HFFc6 (cell line): ENCODE measurements around the gene AEN. TPM values are rescaled to one million over a fixed set of nuclear protein-coding genes. Genes with fewer than 3 reads are reported as not detected.

Experiments
- DNase-seq: peaks from one replicate; pipeline ENCODE4 v3.0.0-alpha.2; 2018
- H3K27ac Mint-ChIP-seq: 2 replicates; pipeline ENCODE4 v1.8.0; 2020; ENCODE audit warnings: mild to moderate bottlenecking, mixed read lengths
- H3K27me3 Mint-ChIP-seq: 2 replicates; pipeline ENCODE4 v1.8.0; 2021; ENCODE audit warnings: mild to moderate bottlenecking, moderate library complexity, mixed read lengths; ENCODE audit not compliant: insufficient read depth
- H3K36me3 Mint-ChIP-seq: 2 replicates; pipeline ENCODE4 v1.8.0; 2021; ENCODE audit warnings: low read depth, mixed read lengths
- H3K4me1 Mint-ChIP-seq: 2 replicates; pipeline ENCODE4 v1.8.0; 2020; ENCODE audit warnings: low read depth, mixed read lengths
- H3K4me3 Mint-ChIP-seq: 2 replicates; pipeline ENCODE4 v1.8.0; 2020; ENCODE audit warnings: mild to moderate bottlenecking, moderate library complexity, mixed read lengths
- H3K9me3 Mint-ChIP-seq: 2 replicates; pipeline ENCODE4 v1.8.0; 2020; ENCODE audit warnings: mild to moderate bottlenecking, mixed read lengths
- long read RNA-seq: library from polyadenylated mRNA; unstranded; transcript quantifications from one replicate; pipeline ENCODE4 v2.0.0, GENCODE V29; 2019
- total RNA-seq, 6 experiments: library from RNA; stranded (reverse); fragmentation: NEBNext Ultra II Directional; extraction: Animal tissue kit (Norgen Biotek cat#: 25700); gene quantifications; 2 replicates in 1 of 6; 3 replicates in 5 of 6; pipeline ENCODE4 v1.2.3, GENCODE V29; 2021
- TF ChIP-seq, protein P1 (sequence below): fragments of 200-600 bp; sonication (generic); IDR thresholded peaks from 2 replicates; pipeline ENCODE4 v1.5.0; 2021; ENCODE audit warnings: antibody characterized with exemption, mild to moderate bottlenecking

AEN gene, protein sequence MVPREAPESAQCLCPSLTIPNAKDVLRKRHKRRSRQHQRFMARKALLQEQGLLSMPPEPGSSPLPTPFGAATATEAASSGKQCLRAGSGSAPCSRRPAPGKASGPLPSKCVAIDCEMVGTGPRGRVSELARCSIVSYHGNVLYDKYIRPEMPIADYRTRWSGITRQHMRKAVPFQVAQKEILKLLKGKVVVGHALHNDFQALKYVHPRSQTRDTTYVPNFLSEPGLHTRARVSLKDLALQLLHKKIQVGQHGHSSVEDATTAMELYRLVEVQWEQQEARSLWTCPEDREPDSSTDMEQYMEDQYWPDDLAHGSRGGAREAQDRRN
- total RNA-seq: 10 to 100 TPM; 65.4 to 73.4 (median 67.8) TPM
- long read RNA-seq, full-length matches to known transcripts: 36 of 83 reads
- long read RNA-seq, partial matches to known transcripts: 34 of 83 reads
- long read RNA-seq, other reads (novel, unspliced or antisense): 13 of 83 reads

DNA sequence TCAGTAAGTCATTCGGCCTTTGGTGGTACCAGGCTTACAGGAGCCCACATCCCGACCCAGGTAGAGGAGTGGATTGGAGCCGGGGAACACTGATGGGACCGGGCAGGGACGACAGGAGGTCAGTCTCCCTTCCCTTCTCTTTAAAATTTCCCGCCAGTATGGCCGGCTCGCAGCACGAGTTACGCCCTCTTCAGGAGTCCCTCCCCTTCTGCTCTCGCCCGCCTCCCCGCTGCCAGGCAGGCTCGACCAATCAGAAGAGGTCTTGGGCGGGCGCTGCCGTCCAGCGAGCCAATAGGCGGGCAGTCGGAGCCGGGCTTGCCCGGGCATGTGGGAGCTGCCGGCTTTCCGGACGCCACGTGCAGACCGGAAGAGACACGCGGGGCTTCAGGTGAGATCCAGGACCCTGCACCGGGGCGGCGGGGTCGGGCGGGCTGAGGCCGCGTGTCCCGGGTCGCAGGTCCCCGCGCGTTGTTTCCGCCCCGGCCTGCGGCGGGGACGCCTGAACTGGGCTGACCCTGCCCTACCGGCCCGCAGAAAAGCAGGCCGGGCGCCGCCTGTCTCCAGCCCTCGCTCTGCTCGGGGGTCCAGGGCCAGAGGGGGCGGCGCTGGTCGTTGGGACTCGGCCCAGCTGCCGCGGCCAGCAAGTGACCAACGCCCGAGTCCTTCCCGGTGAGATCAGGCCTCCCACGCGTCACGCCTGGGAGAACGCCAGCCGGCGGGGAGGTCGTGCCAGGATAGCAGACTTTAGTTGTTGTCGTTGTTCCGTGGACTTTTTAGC is at the start of gene AEN:
AEN (plus strand) TSS at position 346 of the 778 bp plus-strand sequence. CDS start 4,870 bp downstream, outside the sequence.
- Mint-ChIP-seq H3K4me1 (peaks cover 49% of the 10 kb centered on the region), H3K9me3 (no peaks in the 10 kb centered on the region), H3K27ac (peak within 1 kb of the TSS; percentile 88), H3K36me3 (peaks cover 36% of the 10 kb centered on the region), H3K27me3 (no peaks in the 10 kb centered on the region; the same call in 1 of the 2 replicates), H3K4me3 (peak within 1 kb of the TSS; percentile 93)
- peak; percentile 96 for DNase-seq
- TF ChIP-seq, protein P1, sequence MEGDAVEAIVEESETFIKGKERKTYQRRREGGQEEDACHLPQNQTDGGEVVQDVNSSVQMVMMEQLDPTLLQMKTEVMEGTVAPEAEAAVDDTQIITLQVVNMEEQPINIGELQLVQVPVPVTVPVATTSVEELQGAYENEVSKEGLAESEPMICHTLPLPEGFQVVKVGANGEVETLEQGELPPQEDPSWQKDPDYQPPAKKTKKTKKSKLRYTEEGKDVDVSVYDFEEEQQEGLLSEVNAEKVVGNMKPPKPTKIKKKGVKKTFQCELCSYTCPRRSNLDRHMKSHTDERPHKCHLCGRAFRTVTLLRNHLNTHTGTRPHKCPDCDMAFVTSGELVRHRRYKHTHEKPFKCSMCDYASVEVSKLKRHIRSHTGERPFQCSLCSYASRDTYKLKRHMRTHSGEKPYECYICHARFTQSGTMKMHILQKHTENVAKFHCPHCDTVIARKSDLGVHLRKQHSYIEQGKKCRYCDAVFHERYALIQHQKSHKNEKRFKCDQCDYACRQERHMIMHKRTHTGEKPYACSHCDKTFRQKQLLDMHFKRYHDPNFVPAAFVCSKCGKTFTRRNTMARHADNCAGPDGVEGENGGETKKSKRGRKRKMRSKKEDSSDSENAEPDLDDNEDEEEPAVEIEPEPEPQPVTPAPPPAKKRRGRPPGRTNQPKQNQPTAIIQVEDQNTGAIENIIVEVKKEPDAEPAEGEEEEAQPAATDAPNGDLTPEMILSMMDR: peak; percentile 48; the same call in 1 of the 2 replicates

DNA sequence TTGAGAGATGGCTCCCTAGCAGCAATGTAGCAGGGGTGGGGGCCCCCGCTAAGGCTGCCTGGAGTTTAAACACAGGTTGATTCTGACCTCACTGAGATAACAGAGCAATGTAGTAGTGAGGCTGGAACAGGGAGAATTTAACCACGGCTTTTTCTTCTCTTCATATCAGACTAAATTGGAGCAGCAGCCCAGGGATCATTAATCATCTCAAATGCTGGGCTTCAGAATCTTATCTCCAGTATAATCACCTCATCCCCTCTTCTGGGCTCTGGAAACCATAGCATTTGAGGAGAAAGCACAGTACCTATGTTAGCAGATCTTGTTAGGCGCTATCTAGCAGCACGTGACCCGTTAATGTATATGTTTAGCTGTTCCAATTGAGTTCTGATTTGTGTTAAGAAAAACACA is 49.3 kb upstream of the AEN start:
- Mint-ChIP-seq H3K36me3 (no peaks in the 10 kb centered on the region), H3K27ac (no peak overlapping the region), H3K27me3 (peaks cover 29% of the 10 kb centered on the region), H3K9me3 (no peaks in the 10 kb centered on the region), H3K4me1 (peaks cover 10% of the 10 kb centered on the region; the same call in 1 of the 2 replicates), H3K4me3 (no peak overlapping the region)
- DNase-seq: no peak
- TF ChIP-seq, protein P1: no peak

DNA sequence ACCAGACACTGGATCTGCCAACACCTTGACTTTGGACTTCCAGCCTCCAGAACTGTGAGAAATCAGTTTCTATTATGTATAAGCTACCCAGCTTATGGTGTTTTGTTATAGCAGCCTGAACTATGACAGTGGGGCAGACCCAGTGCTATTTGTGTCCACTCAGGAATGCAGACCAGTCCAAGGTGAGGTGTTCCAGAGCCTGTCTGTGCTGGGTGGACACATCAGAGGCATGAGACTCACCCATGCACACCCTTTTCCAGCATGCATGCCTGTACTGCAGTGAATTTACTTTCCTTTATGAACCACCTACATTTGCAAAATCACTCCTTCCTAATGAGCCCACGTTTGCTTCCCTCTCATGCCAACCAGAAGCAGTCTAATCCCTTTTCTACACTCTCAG is 47.1 kb upstream of the AEN start:
- Mint-ChIP-seq H3K27ac (no peak overlapping the region), H3K36me3 (no peaks in the 10 kb centered on the region), H3K27me3 (peaks cover 29% of the 10 kb centered on the region), H3K4me1 (peaks cover under 1% of the 10 kb centered on the region; the same call in 1 of the 2 replicates), H3K4me3 (no peak overlapping the region), H3K9me3 (no peaks in the 10 kb centered on the region)
- TF ChIP-seq, protein P1: no peak
- DNase-seq: no peak

DNA sequence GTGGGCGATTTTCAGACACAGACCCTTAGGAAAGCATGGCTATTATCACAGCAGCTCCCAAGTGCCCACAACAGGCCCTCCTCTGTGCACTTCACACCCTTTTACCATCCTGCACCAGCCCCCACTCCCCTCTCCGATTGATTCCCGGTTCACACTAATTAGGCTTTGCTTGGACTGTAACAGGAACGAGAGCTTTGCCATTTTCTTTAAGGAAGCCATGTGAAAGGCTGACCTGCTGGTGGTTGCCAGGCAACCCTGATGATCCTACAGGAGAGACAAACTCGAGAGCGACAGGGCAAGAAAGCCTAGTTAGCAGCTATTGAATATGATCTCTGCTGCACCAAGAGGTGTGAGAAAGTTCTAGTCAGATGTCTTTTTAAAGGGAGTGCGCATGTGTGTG is 46.5 kb upstream of the AEN start:
- TF ChIP-seq, protein P1: no peak
- Mint-ChIP-seq H3K27ac (no peak overlapping the region), H3K27me3 (peaks cover 29% of the 10 kb centered on the region), H3K4me3 (no peak overlapping the region), H3K4me1 (no peaks in the 10 kb centered on the region; the same call in 1 of the 2 replicates), H3K9me3 (no peaks in the 10 kb centered on the region), H3K36me3 (no peaks in the 10 kb centered on the region)
- no peak for DNase-seq

DNA sequence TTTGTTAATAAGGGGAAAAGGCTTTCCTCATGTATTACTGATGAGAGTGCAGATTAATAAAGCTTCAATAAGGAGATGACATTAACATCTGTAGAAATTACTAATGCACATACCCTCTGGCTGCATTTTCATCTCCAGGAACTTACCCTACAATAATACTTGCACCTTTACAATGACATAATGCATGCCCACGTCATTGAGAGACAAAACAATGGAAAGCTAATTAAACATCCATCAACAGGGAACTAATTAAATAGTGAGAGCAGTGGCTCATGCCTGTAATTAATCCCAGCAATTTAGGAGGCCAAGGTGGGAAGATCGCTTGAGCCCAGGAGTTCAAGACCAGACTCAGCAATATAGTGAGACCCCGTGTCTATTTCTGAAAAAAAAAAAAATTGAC is 41.8 kb upstream of the AEN start:
- no peaks in the 10 kb centered on the region; the same call in 1 of the 2 replicates for H3K4me1 Mint-ChIP-seq
- no peak overlapping the region for H3K27ac Mint-ChIP-seq
- peaks cover 15% of the 10 kb centered on the region for H3K27me3 Mint-ChIP-seq
- no peaks in the 10 kb centered on the region for H3K36me3 Mint-ChIP-seq
- no peak overlapping the region for H3K4me3 Mint-ChIP-seq
- DNase-seq: no peak
- TF ChIP-seq, protein P1: no peak
- H3K9me3 Mint-ChIP-seq: no peaks in the 10 kb centered on the region
